Panc1 (cell line): ENCODE results near the gene MCM3AP. TPM values are rescaled to one million over a fixed set of nuclear protein-coding genes. Genes with fewer than 3 reads are reported as not detected.

Source experiments
- ATAC-seq: fragments of 200-7000 bp; cut with Tn5 transposase; 2 replicates; pipeline ENCODE4 v1.9.1; 2020; ENCODE audit warnings: mild to moderate bottlenecking, moderate library complexity
- BruUV-seq: library from RNA; stranded (reverse); fragments of 400-500 nt; replicated peaks from 2 replicates; lab custom pipeline; 2021; lab: Mats Ljungman, UMichigan
- CTCF ChIA-PET: fragments of 300-600 bp; sonication (Branson Sonifier 250); formaldehyde crosslinking; loops from one replicate; lab custom pipeline; 2022; ENCODE audit warnings: antibody characterized with exemption; lab: Charles Lee
- POLR2A ChIA-PET: fragments of 300-600 bp; sonication (Branson Sonifier 250); formaldehyde crosslinking; loops from one replicate; lab custom pipeline; 2022; ENCODE audit warnings: antibody characterized with exemption; lab: Charles Lee
- DNase-seq: peaks from one replicate; pipeline ENCODE4 v3.0.0-alpha.2; 2010; ENCODE audit warnings: low read depth, low spot score
- H3K27ac ChIP-seq: 2 replicates; pipeline ENCODE4 v1.5.1; 2011; ENCODE audit warnings: mild to moderate bottlenecking, low read length, inconsistent platforms
- H3K27me3 ChIP-seq: fragments of 200-500 bp; sonication (Bioruptor generic); 2 replicates; pipeline ENCODE4 v1.6.0; 2014; ENCODE audit warnings: low read length, inconsistent platforms; ENCODE audit not compliant: control insufficient read depth, insufficient read depth
- H3K36me3 ChIP-seq: fragments of 200-500 bp; sonication (Bioruptor generic); 2 replicates; pipeline ENCODE4 v1.5.1; 2014; ENCODE audit warnings: inconsistent platforms, mild to moderate bottlenecking, low read length, moderate library complexity; ENCODE audit not compliant: control insufficient read depth, insufficient read depth
- H3K4me1 ChIP-seq: 2 replicates; pipeline ENCODE4 v1.5.1; 2011; ENCODE audit warnings: inconsistent platforms, mild to moderate bottlenecking, low read length, moderate library complexity; ENCODE audit not compliant: control insufficient read depth, insufficient read depth
- H3K4me3 ChIP-seq, 2 experiments: 2 replicates each; pipeline ENCODE4 v1.5.1; 2011 to 2012; ENCODE audit warnings: low read depth in 2 of 2, low read length in 2 of 2, mild to moderate bottlenecking in 2 of 2, inconsistent platforms in 1 of 2, moderate library complexity in 1 of 2
- H3K9me3 ChIP-seq: fragments of 200-500 bp; sonication (Bioruptor generic); 2 replicates; pipeline ENCODE4 v1.5.1; 2014; ENCODE audit warnings: low read depth, mild to moderate bottlenecking, inconsistent platforms, low read length, moderate library complexity; ENCODE audit not compliant: control insufficient read depth, insufficient read depth
- POLR2AphosphoS5 ChIP-seq: IDR thresholded peaks from 2 replicates; pipeline ENCODE4 v1.6.1; 2012; ENCODE audit warnings: mild to moderate bottlenecking, low read depth, low read length, moderate library complexity
- SIN3A ChIP-seq: IDR thresholded peaks from 2 replicates; pipeline ENCODE4 v1.6.1; 2012; ENCODE audit warnings: low read depth, mild to moderate bottlenecking, low read length, moderate library complexity, borderline replicate concordance; ENCODE audit not compliant: insufficient read depth
- in situ Hi-C: cut with HindIII; loops from 2 replicates; pipeline ENCODE4 v1.10.0; 2016; ENCODE audit warnings: low sequenced_read_pairs, low pct_unique_long_range_greater_than_20kb
- intact Hi-C: fragments of 100-400 bp; cut with micrococcal nuclease; formaldehyde crosslinking; loops from one replicate; pipeline ENCODE4 v1.10.0; 2022; ENCODE audit not compliant: unreplicated experiment
- total RNA-seq: library from RNA; stranded (reverse); gene quantifications from one replicate; pipeline ENCODE4 v1.2.1, GENCODE V29; 2021; ENCODE audit not compliant: unreplicated experiment
- TF ChIP-seq, protein P1 (sequence below), 2 experiments: IDR thresholded peaks; 2 replicates each; pipeline ENCODE4 v1.6.1; 2011 to 2012; ENCODE audit warnings: low read depth in 2 of 2, control low read depth in 1 of 2, low read length in 1 of 2, mild to moderate bottlenecking in 1 of 2, moderate library complexity in 1 of 2; ENCODE audit not compliant: insufficient read depth in 1 of 2
- TF ChIP-seq, protein P2 (sequence below): fragments of 450-650 bp; IDR thresholded peaks from 2 replicates; pipeline ENCODE4 v1.5.1; 2017; ENCODE audit warnings: mild to moderate bottlenecking

The MCM3AP gene
- total RNA-seq, 1 experiment from 2014 or later = 95.0 TPM

GRCh38 chr21:46323710-46324389, 38.4 kb upstream of the MCM3AP start, which contains the start of the genes C21orf58 and PCNT:
C21orf58 (minus strand) TSS chr21:46323870; CDS start chr21:46322738, 1,132 bp downstream.
PCNT (plus strand) TSS chr21:46324156; CDS start chr21:46324229, 73 bp downstream.
- intact Hi-C loops = no loop called here
- ATAC-seq (peak; percentile 88), DNase-seq (peak; percentile 74)
- Histone ChIP-seq H3K4me1 (peaks cover 21% of the 10 kb centered on the region), H3K4me3 (peak within 1 kb of the TSS; percentile 74 to 82), H3K36me3 (no peaks in the 10 kb centered on the region; the same call in 1 of the 2 replicates), H3K27ac (peak within 1 kb of the TSS; percentile 89), H3K27me3 (no peaks in the 10 kb centered on the region), H3K9me3 (no peaks in the 10 kb centered on the region)
- POLR2A ChIA-PET = no interaction called here
- BruUV-seq = no TSS peak
- TF ChIP-seq POLR2AphosphoS5 (peak; percentile 74), SIN3A (no peak)
- in situ Hi-C loops = no loop called here
- CTCF ChIA-PET = no interaction called here

GRCh38 chr21:46323227-46323709, 37.9 kb upstream of the MCM3AP start:
- no TSS peak for BruUV-seq
- in situ Hi-C loops = no loop called here
- POLR2A ChIA-PET = interaction anchor here (0.6 kb wide), 1 partner anchor 82 kb away, joined by 3 read pairs; no protein-coding TSS in a partner anchor
- H3K4me1 ChIP-seq = peaks cover 24% of the 10 kb centered on the region
- no peak for ATAC-seq
- CTCF ChIA-PET = no interaction called here
- no peaks in the 10 kb centered on the region for H3K27me3 ChIP-seq
- TF ChIP-seq, protein P1, sequence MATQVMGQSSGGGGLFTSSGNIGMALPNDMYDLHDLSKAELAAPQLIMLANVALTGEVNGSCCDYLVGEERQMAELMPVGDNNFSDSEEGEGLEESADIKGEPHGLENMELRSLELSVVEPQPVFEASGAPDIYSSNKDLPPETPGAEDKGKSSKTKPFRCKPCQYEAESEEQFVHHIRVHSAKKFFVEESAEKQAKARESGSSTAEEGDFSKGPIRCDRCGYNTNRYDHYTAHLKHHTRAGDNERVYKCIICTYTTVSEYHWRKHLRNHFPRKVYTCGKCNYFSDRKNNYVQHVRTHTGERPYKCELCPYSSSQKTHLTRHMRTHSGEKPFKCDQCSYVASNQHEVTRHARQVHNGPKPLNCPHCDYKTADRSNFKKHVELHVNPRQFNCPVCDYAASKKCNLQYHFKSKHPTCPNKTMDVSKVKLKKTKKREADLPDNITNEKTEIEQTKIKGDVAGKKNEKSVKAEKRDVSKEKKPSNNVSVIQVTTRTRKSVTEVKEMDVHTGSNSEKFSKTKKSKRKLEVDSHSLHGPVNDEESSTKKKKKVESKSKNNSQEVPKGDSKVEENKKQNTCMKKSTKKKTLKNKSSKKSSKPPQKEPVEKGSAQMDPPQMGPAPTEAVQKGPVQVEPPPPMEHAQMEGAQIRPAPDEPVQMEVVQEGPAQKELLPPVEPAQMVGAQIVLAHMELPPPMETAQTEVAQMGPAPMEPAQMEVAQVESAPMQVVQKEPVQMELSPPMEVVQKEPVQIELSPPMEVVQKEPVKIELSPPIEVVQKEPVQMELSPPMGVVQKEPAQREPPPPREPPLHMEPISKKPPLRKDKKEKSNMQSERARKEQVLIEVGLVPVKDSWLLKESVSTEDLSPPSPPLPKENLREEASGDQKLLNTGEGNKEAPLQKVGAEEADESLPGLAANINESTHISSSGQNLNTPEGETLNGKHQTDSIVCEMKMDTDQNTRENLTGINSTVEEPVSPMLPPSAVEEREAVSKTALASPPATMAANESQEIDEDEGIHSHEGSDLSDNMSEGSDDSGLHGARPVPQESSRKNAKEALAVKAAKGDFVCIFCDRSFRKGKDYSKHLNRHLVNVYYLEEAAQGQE (IDR thresholded peaks at IDR 0.05; ENCODE audit: insufficient read depth in 1 of 2, low read depth in 2 of 2, low read length in 1 of 2) = no peak
- TF ChIP-seq, protein P2, sequence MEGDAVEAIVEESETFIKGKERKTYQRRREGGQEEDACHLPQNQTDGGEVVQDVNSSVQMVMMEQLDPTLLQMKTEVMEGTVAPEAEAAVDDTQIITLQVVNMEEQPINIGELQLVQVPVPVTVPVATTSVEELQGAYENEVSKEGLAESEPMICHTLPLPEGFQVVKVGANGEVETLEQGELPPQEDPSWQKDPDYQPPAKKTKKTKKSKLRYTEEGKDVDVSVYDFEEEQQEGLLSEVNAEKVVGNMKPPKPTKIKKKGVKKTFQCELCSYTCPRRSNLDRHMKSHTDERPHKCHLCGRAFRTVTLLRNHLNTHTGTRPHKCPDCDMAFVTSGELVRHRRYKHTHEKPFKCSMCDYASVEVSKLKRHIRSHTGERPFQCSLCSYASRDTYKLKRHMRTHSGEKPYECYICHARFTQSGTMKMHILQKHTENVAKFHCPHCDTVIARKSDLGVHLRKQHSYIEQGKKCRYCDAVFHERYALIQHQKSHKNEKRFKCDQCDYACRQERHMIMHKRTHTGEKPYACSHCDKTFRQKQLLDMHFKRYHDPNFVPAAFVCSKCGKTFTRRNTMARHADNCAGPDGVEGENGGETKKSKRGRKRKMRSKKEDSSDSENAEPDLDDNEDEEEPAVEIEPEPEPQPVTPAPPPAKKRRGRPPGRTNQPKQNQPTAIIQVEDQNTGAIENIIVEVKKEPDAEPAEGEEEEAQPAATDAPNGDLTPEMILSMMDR = no peak
- intact Hi-C loops = no loop called here
- H3K27ac ChIP-seq = peak overlapping the region; percentile 89
- DNase-seq = no peak
- peak overlapping the region; percentile 73 to 82 for H3K4me3 ChIP-seq
- H3K36me3 ChIP-seq = no peaks in the 10 kb centered on the region; the same call in 1 of the 2 replicates
- H3K9me3 ChIP-seq = no peaks in the 10 kb centered on the region
